ENCODE measurements around the gene ST6GAL2.

Gene ST6GAL2

DNA sequence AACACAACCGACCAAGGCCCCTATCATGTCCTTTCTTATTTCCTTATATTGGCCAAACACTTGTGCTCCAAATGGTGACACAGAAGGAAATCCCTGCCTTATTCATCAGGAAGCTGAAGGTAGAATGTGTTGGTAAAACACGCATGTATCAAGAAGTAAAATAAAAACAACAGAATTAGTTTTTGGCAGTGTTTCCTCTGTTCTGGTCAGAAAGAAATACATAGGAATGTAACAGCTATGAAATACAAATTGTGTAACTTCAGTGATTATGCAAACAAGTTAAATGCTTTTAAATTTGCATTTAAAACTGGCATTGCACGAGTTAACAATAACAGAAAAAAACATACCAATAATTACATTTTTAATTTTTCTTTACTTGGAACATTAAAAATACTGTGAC lies 19.3 kb downstream of the ST6GAL2 start:
- DNase-seq, result no peak

- no peak for DNase-seq
Observed at GRCh38 chr2:106864051-106864450, 21.9 kb downstream of the ST6GAL2 start.

GRCh38 chr2:106863387-106863786 lies 22.6 kb downstream of the ST6GAL2 start:
- DNase-seq, result no peak

DNA sequence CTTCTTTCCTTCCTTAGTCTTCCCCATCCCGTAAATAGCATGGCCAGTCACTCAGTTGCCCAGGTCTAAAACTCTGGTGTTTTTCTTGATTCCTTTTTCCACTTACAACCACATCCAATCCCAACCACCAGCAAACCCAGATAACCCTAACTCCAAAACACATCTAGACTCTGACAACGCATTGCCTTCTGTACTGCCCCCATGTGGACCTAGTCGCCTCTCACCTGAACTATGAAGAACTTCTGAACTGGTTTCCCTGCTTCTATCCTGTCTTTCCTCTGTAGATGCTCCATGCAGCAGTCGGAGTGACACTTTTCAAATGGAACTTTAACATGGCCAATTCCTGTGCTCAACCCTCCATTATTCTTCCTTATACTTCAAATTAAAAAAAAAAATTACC lies 26.5 kb downstream of the ST6GAL2 start:
- DNase-seq, result no peak

GRCh38 chr2:106858810-106859209 lies 27.2 kb downstream of the ST6GAL2 start:
- DNase-seq, result no peak

DNA sequence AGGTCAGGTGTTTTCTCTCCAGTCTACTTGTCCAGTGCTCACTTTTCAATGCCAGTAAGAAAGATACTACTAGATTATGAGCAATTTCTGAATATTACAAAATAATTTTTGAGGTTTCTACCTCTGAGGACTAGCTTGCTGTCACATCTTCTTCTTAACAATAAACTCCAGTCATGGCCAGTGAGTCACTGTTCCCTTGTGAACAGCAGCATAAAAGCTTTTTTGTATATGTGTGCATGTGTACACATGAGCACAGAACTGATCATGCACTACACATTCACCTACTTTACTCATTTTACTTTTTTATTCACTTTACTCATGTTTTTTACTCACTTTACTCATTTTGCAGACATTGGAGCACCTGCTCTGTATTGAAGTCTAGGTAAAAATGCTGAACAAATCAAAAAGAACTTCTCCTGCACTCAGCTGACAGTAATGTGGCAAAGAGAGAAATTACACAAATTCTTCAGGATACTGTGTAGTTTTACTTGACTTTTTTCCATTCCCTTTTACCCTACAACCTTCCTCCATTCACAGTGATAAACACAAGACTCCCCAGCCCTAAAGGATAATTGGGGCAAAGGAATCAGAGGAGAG lies 28.0 kb downstream of the ST6GAL2 start:
- no peak for DNase-seq

DNA sequence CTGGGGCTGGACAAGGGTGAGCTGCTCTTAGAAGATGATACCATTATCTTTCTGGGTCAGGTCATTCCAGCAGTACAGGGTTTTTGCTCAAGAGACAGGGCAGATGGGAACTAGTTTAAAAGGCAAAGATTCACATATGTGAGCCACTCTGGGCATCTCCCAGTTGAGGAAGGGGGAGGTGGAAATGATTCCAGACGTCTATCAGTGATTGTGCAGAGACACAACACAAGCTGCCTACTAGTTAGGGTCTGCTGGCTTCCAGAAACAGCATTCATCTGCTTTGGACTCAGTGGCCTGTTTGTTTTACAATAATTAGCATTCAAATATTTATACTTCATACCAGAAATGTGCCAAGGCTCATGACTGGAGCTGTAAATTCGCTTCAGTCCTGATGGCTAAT lies 32.3 kb downstream of the ST6GAL2 start:
- no peak for DNase-seq

GRCh38 chr2:106851881-106852501 lies 34.0 kb downstream of the ST6GAL2 start:
- no peak for DNase-seq

- no peak for DNase-seq
Observed at GRCh38 chr2:106851087-106851874, 34.7 kb downstream of the ST6GAL2 start.

DNA sequence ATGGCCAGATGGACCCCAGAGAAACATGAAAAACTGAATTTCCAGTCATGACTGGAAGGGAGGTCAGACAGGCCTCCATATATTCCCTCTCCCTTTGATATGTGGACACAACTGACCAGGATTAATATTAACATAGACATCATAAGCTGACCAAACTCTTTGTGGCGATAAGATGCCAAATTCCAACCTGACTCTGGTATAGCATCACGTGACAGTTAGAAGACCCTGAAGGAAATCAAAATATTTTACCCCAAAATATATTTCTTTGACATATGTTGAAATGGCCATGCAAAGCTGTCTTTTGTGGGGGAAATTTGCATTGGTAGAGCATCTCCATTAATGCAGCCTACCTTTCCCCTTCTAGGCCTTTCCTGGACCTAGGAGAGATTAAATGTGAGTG lies 36.7 kb downstream of the ST6GAL2 start:
- DNase-seq, result no peak

DNA sequence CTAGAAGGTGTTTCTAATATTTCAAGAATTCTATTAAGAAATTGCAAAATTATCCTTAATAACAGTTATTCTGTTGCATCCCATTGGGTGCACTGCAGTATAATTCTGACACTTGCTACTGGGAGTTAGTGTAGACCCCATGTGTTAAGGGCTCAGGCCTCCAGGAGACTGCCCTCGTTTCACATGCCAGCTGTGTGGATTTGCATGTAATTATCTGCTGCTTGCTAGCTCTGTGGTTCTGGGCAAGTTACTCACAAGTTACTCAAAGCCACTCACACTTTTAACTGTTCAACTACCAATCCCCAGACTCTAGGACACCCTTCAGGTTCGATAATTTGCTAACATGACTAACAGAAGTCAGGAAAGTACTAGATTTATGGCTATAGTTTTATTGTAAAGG lies 38.6 kb downstream of the ST6GAL2 start:
- no peak for DNase-seq

GRCh38 chr2:106845716-106846115 lies 40.3 kb downstream of the ST6GAL2 start:
- DNase-seq, result no peak

- no peak for DNase-seq
Observed at GRCh38 chr2:106843910-106844250, 42.1 kb downstream of the ST6GAL2 start.

GRCh38 chr2:106843001-106843909 lies 42.7 kb downstream of the ST6GAL2 start:
- DNase-seq, result no peak

GRCh38 chr2:106841886-106842645 lies 43.9 kb downstream of the ST6GAL2 start:
- no peak for DNase-seq

DNA sequence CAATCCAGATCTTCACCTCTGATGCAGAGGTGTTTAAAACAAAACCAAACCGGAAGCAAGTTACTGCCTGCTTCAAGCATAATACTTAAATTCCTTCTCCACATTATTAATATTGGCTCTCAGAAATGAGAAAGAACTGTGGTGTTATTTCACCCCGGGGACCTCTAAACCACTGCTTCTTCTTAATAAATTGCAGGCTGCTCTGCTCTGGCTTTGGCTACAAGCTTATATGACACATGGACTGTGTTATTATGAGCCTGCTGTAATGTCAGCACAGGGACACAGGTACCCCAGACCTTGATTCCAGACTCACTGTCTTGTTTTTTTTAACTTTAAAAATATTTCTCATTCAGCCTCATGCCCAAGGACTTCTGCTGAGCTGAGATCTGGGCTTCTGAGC lies 45.1 kb downstream of the ST6GAL2 start:
- no peak for DNase-seq

- peak in 6 of 56 donors; percentile 8 to 20 (median 15) for DNase-seq
Observed at GRCh38 chr2:106839849-106840595, 45.9 kb downstream of the ST6GAL2 start.

GRCh38 chr2:106833256-106833655 lies 52.7 kb downstream of the ST6GAL2 start:
- no peak for DNase-seq

DNA sequence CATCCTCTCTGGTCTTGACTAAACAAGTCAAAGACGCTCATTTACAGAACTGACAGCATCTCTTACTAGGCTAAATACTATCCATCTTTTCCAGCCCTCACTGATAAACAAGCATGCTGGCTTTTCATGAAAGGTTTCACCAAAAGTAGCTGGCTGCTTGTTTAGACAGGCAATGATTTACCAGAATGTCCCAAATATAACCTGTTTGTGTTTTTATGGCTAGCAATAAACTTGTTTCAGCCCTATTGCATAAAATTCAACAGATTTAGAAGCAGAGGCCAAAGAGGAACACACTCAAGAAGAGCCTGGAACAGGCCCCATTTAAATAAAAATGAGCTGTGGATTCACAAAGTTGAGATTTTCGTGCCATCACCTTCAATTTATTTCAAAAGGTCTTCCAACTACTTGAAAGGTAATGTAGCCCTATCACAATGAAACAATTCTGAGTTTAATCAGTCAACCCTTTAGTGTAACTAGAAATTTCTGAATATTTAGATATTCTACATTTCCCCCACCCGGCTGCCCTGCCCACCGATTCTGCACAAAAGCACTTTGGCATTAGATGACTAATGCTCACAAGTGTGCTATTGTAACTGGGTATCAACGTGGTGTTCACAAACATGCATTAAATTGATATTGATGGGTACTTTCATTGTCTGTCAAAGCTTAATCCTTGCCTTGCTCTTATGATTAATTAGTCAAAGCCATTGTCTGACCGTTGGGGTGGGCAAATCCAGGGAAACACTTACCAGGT lies 54.0 kb downstream of the ST6GAL2 start:
- no peak for DNase-seq

DNA sequence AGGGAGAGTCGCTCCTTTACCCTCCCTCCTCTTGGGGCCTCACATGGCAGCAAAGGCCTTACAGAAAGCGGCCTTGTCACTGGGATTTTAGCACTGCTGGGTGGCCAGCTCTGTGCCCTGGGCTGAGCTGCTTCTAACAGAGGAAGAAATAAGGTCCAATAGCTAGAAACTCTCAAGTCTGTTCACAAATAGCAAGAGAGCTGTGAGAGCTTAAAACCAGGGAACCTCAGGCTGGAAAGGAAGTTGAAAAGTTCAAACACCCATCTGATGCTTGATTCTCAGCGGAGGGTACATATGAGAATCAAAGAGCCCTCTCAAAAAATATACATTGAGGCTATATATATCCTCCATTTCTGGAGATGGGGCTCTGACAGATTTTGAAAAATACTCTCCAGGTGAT lies 54.7 kb downstream of the ST6GAL2 start:
- DNase-seq, result no peak

Data from nucleus accumbens (tissue), 56 donors.